MCF 10A (cell line): ENCODE results near the gene MTF1. TPM values are rescaled to one million over a fixed set of nuclear protein-coding genes. Genes with fewer than 3 reads are reported as not detected.
A peak's percentile ranks its signal among the peaks of the same experiment; 100 is the strongest.

ENCODE experiments used
- BruUV-seq: library from RNA; stranded (reverse); fragments of 400-500 nt; replicated peaks from 2 replicates; lab custom pipeline; 2021; lab: Mats Ljungman, UMichigan
- CTCF ChIA-PET: fragments of 300-600 bp; sonication (Branson Sonifier 250); formaldehyde crosslinking; extraction: SDS; loops from one replicate; lab custom pipeline; 2021; ENCODE audit warnings: antibody characterized with exemption, inconsistent platforms; lab: Yijun Ruan, JAX
- POLR2A ChIA-PET: fragments of 300-600, 350-650 bp; sonication (Branson Sonifier 250); formaldehyde crosslinking; extraction: SDS; loops from one replicate; lab custom pipeline; 2020; ENCODE audit warnings: antibody characterized with exemption, inconsistent platforms; lab: Yijun Ruan, JAX
- DNase-seq: peaks from one replicate; pipeline ENCODE4 v3.0.0-alpha.2; 2018; ENCODE audit not compliant: unreplicated experiment
- H3K27ac Mint-ChIP-seq: one replicate; pipeline ENCODE4 v1.8.0; 2022; ENCODE audit warnings: mild to moderate bottlenecking, low read depth, mixed read lengths; ENCODE audit not compliant: unreplicated experiment
- H3K27me3 Mint-ChIP-seq: one replicate; pipeline ENCODE4 v1.8.0; 2022; ENCODE audit warnings: mixed read lengths; ENCODE audit not compliant: insufficient read depth, unreplicated experiment
- H3K36me3 Mint-ChIP-seq: one replicate; pipeline ENCODE4 v1.8.0; 2022; ENCODE audit warnings: mild to moderate bottlenecking, moderate library complexity, mixed read lengths; ENCODE audit not compliant: insufficient read depth, unreplicated experiment
- H3K4me1 Mint-ChIP-seq: one replicate; pipeline ENCODE4 v1.8.0; 2022; ENCODE audit warnings: mixed read lengths; ENCODE audit not compliant: insufficient read depth, unreplicated experiment
- H3K4me3 Mint-ChIP-seq: one replicate; pipeline ENCODE4 v1.8.0; 2022; ENCODE audit warnings: mild to moderate bottlenecking, moderate library complexity, mixed read lengths; ENCODE audit not compliant: unreplicated experiment
- H3K9me3 Mint-ChIP-seq: one replicate; pipeline ENCODE4 v1.8.0; 2022; ENCODE audit warnings: mixed read lengths; ENCODE audit not compliant: unreplicated experiment
- CTCF ChIP-seq: fragments of 200-600 bp; IDR thresholded peaks from one replicate; pipeline ENCODE4 v1.8.0; 2022; ENCODE audit warnings: antibody characterized with exemption, mild to moderate bottlenecking; ENCODE audit not compliant: unreplicated experiment
- intact Hi-C: fragments of 100-400 bp; cut with micrococcal nuclease; formaldehyde crosslinking; loops from 2 replicates; pipeline ENCODE4 v1.14.1; 2022
- total RNA-seq: library from RNA; stranded (reverse); gene quantifications from 2 replicates; pipeline ENCODE4 v1.2.3, GENCODE V29; 2022

MTF1 gene
- total RNA-seq, 1 experiment from 2014 or later: 34.7 TPM

GRCh38 chr1:37817481-37817880 lies 41.9 kb downstream of the MTF1 start:
- POLR2A ChIA-PET: interaction anchor here (1.5 to 2.3 kb wide), 2 partner anchors 10 to 11 kb away, joined by 7 to 12 read pairs; partner anchors contain the start of genes C1orf122 and YRDC
- CTCF ChIA-PET: interaction anchor here (0.7 to 1.3 kb wide), 3 partner anchors 11 to 214 kb away, joined by 4 to 5 read pairs (median 5); no protein-coding TSS in a partner anchor
- H3K27me3 Mint-ChIP-seq: no peaks in the 10 kb centered on the region

GRCh38 chr1:37814252-37814651 lies 45.1 kb downstream of the MTF1 start:
- Mint-ChIP-seq H3K36me3 (peaks cover 63% of the 10 kb centered on the region), H3K4me3 (no peak overlapping the region), H3K4me1 (peaks cover 10% of the 10 kb centered on the region), H3K9me3 (no peaks in the 10 kb centered on the region), H3K27ac (no peak overlapping the region), H3K27me3 (no peaks in the 10 kb centered on the region)
- TF ChIP-seq CTCF: no peak
- no peak for DNase-seq
- POLR2A ChIA-PET: interaction anchor here (1.1 kb wide), 1 partner anchor 117 kb away, joined by 4 read pairs; no protein-coding TSS in a partner anchor
- intact Hi-C loops: loop anchor here (10.0 kb wide), 1 partner anchor 161 kb away; no protein-coding TSS in a partner anchor
- no TSS peak for BruUV-seq
- CTCF ChIA-PET: interaction anchor here (0.6 to 1.8 kb wide), 2 partner anchors 46 to 978 kb away, joined by 3 to 5 read pairs; no protein-coding TSS in a partner anchor

More at GRCh38 chr1:37817481-37817880, 41.9 kb downstream of the MTF1 start:
- H3K27ac Mint-ChIP-seq: no peak overlapping the region
- H3K4me1 Mint-ChIP-seq: no peaks in the 10 kb centered on the region
- no peaks in the 10 kb centered on the region for H3K9me3 Mint-ChIP-seq
- no peak for DNase-seq
- BruUV-seq: no TSS peak
- no peak for TF ChIP-seq CTCF
- H3K36me3 Mint-ChIP-seq: peaks cover 66% of the 10 kb centered on the region
- intact Hi-C loops: loop anchor here (10.0 kb wide), 1 partner anchor 157 kb away; no protein-coding TSS in a partner anchor
- no peak overlapping the region for H3K4me3 Mint-ChIP-seq

GRCh38 chr1:37813529-37814145 lies 45.8 kb downstream of the MTF1 start:
- Mint-ChIP-seq H3K27ac (no peak overlapping the region), H3K4me1 (peaks cover 10% of the 10 kb centered on the region), H3K36me3 (peaks cover 61% of the 10 kb centered on the region), H3K27me3 (no peaks in the 10 kb centered on the region), H3K9me3 (no peaks in the 10 kb centered on the region), H3K4me3 (no peak overlapping the region)
- no peak for DNase-seq
- intact Hi-C loops: loop anchor here (10.0 kb wide), 1 partner anchor 161 kb away; no protein-coding TSS in a partner anchor
- TSS peak; percentile 11 for BruUV-seq
- POLR2A ChIA-PET: no interaction called here
- CTCF ChIA-PET: interaction anchor here (0.6 to 1.8 kb wide), 2 partner anchors 47 to 978 kb away, joined by 3 to 5 read pairs; no protein-coding TSS in a partner anchor
- no peak for TF ChIP-seq CTCF

- no TSS peak for BruUV-seq
- intact Hi-C loops: loop anchor here (1.0 to 10.0 kb wide), 3 partner anchors 48 to 164 kb away; partner anchors contain the start of gene MTF1
- DNase-seq: peak; percentile 87
- peak; percentile 80 for TF ChIP-seq CTCF
- Mint-ChIP-seq H3K27ac (no peak overlapping the region), H3K4me1 (peaks cover 10% of the 10 kb centered on the region), H3K27me3 (no peaks in the 10 kb centered on the region), H3K36me3 (peaks cover 59% of the 10 kb centered on the region), H3K9me3 (no peaks in the 10 kb centered on the region), H3K4me3 (peak overlapping the region; percentile 40)
- ChIA-PET CTCF (interaction anchor here (1.0 kb wide), 1 partner anchor 15 kb away, joined by 3 read pairs; no protein-coding TSS in a partner anchor), POLR2A (interaction anchor here (0.6 to 1.6 kb wide), 2 partner anchors 15 to 51 kb away, joined by 3 to 5 read pairs; no protein-coding TSS in a partner anchor)
These were observed 48.3 kb downstream of the MTF1 start for GRCh38 chr1:37811027-37811655.
